Tibial artery (tissue), 4 donors: Measurements from ENCODE around the gene EIF4A3.

Experiments
- DNase-seq, 2 donors: peaks; one replicate each; pipeline ENCODE4 v3.0.0-alpha.2; 2019
- H3K27ac ChIP-seq, 2 donors: fragments of 200-600 bp; sonication (generic) in 1 of 2; 1 replicate in 1 of 2; 2 replicates in 1 of 2; pipeline ENCODE4 v1.5.1; 2018 to 2019; ENCODE audit warnings: mild to moderate bottlenecking in 1 of 2
- H3K27me3 ChIP-seq, 2 donors: fragments of 200-600 bp; sonication (generic) in 1 of 2; one replicate each; pipeline versions ENCODE4 v1.5.1 to v1.6.0; 2016 to 2019
- H3K36me3 ChIP-seq, 3 donors: fragments of 200-600 bp; sonication (generic) in 2 of 3; one replicate each; pipeline ENCODE4 v1.5.1; 2016 to 2019; ENCODE audit warnings: mild to moderate bottlenecking in 2 of 3
- H3K4me1 ChIP-seq, 4 donors: fragments of 200-600 bp; sonication (generic) in 2 of 4; 1 replicate in 3 of 4; 2 replicates in 1 of 4; pipeline ENCODE4 v1.5.1; 2016 to 2019
- H3K4me3 ChIP-seq, 2 donors: fragments of 200-600 bp; sonication (generic) in 1 of 2; 1 replicate in 1 of 2; 2 replicates in 1 of 2; pipeline ENCODE4 v1.5.1; 2018 to 2019; ENCODE audit warnings: mild to moderate bottlenecking in 2 of 2
- H3K9me3 ChIP-seq, 3 donors: fragments of 200-600 bp; sonication (generic) in 1 of 3; one replicate each; pipeline ENCODE4 v1.5.1; 2016 to 2019
- intact Hi-C: fragments of 100-400 bp; cut with DNase I; formaldehyde crosslinking; loops from one replicate; pipeline ENCODE4 v1.15.0; 2023; ENCODE audit warnings: low total_unique reads
- TF ChIP-seq, protein P1 (sequence below), 2 experiments: fragments of 200-600 bp in 1 of 2; fragments of 450-650 bp in 1 of 2; IDR thresholded peaks; one replicate each; pipeline ENCODE4 v1.5.1; 2017 to 2019; ENCODE audit warnings: antibody characterized with exemption in 2 of 2, mild to moderate bottlenecking in 1 of 2, moderate library complexity in 1 of 2

EIF4A3 gene

DNA sequence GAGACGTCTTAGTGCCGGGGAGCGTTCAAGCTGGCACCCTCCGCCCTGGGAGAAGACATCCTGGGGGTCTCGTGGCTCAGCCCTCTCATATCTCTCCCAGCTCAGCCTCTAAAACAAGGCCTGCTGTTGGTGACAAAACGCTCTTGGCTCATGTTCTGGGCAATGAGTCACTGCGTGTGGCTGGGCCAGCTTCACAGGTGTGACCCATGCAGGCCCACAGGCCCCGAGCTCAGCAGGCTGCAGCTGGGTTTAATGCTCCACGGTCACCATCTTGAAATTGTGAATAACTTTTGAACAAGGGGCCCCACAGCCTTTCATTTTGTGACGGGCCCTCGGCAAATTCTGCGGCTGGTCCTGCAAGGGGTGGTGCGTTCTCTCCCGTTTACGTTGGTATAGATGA lies 23.1 kb downstream of the EIF4A3 start:
- Histone ChIP-seq H3K4me3 (no peak overlapping the region), H3K27ac (no peak overlapping the region), H3K27me3 (peaks cover 0 to 23% of the 10 kb centered on the region in 2 donors), H3K36me3 (peaks cover 0 to 13% (median 0%) of the 10 kb centered on the region in 3 donors), H3K9me3 (no peaks in the 10 kb centered on the region), H3K4me1 (peaks cover 0 to 7% (median 0%) of the 10 kb centered on the region in 4 donors)
- no peak for DNase-seq
- intact Hi-C loops: no loop called here
- TF ChIP-seq, protein P1, sequence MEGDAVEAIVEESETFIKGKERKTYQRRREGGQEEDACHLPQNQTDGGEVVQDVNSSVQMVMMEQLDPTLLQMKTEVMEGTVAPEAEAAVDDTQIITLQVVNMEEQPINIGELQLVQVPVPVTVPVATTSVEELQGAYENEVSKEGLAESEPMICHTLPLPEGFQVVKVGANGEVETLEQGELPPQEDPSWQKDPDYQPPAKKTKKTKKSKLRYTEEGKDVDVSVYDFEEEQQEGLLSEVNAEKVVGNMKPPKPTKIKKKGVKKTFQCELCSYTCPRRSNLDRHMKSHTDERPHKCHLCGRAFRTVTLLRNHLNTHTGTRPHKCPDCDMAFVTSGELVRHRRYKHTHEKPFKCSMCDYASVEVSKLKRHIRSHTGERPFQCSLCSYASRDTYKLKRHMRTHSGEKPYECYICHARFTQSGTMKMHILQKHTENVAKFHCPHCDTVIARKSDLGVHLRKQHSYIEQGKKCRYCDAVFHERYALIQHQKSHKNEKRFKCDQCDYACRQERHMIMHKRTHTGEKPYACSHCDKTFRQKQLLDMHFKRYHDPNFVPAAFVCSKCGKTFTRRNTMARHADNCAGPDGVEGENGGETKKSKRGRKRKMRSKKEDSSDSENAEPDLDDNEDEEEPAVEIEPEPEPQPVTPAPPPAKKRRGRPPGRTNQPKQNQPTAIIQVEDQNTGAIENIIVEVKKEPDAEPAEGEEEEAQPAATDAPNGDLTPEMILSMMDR (IDR thresholded peaks at IDR 0.05): no peak

DNA sequence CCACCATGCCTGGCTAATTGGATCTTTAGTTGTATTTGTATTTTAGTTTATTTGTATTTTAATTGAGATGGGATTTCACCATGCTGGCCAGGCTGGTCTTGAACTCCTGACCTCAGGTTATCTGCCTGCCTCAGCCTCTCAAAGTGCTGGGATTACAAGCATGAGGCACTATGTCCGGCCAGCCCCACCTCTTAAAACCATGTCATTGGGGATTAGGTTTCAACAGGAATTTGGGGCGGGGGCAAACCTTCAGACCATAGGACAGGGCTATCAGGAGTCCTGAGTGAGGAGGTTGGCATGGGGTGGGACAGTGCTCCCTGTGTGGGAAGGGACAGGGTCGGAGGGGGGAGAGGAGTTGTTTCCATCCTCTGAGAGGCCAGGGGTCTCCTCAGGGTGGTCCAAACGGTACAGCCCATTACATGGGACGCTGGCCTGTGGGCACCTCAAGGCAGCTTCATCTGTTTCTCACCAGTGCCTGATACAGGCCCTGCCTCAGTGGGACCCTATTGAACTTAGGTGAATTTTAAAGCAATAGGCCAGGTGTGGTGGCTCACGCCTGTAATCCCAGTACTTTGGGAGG lies 23.9 kb downstream of the EIF4A3 start:
- H3K4me1 ChIP-seq: peaks cover 0 to 7% (median 0%) of the 10 kb centered on the region in 4 donors
- TF ChIP-seq, protein P1 (IDR thresholded peaks at IDR 0.05): no peak
- peaks cover 0 to 23% of the 10 kb centered on the region in 2 donors for H3K27me3 ChIP-seq
- no peak for DNase-seq
- H3K27ac ChIP-seq: no peak overlapping the region
- intact Hi-C loops: no loop called here
- H3K36me3 ChIP-seq: peaks cover 0 to 20% (median 6%) of the 10 kb centered on the region in 3 donors
- H3K9me3 ChIP-seq: no peaks in the 10 kb centered on the region
- no peak overlapping the region for H3K4me3 ChIP-seq

DNA sequence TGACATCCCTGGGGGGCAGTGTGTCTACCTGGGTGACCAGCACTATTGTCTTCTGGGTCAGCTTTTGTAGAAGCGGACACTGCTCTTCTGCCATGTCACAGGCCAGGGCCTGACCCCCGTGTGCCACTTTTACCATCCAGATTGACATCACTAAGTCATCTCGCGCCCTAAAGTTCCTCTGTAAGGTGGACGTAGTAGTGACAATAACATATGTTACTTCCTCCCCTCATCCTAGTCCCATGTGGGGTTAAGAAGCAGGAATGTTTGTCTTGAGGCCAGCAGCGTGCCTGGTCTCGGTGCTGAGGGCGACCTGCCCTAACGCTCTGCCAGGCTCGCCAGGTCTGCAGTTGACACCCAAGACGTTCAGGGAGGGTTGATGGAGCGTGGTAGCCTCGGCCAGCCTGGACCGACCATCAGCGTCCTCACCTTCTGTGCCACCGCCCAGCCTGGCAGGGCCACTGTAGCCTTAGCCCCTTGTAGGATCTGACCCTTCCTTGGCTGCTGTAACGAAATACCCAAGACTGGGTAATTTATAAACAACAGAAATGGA lies 24.8 kb downstream of the EIF4A3 start:
- Histone ChIP-seq H3K4me1 (peaks cover 0 to 7% (median 0%) of the 10 kb centered on the region in 4 donors), H3K27me3 (peaks cover 0 to 23% of the 10 kb centered on the region in 2 donors), H3K27ac (no peak overlapping the region), H3K9me3 (no peaks in the 10 kb centered on the region), H3K36me3 (peaks cover 0 to 29% (median 6%) of the 10 kb centered on the region in 3 donors), H3K4me3 (no peak overlapping the region)
- DNase-seq: no peak
- TF ChIP-seq, protein P1 (IDR thresholded peaks at IDR 0.05): no peak
- intact Hi-C loops: no loop called here

DNA sequence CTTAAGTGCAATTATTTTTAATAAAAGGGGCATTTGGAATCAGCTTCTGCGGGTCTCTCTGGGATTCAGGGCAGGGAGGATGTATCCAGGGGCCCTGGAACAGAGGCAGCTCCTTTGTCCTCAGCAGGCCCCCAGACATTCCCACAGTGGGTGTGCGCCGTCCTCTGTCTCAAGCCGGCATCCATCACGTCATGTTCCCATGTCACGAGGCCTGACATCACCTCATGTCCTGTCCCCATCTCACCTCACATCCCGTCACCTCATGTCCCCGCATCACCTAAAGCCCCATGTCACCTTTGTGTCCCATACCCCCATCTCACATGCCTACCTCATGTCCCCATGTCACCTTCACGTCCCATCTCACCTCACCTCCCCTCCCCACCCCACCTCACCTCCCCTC lies 27.1 kb downstream of the EIF4A3 start:
- no peak for DNase-seq
- no peaks in the 10 kb centered on the region for H3K9me3 ChIP-seq
- H3K36me3 ChIP-seq: peaks cover 0 to 32% (median 6%) of the 10 kb centered on the region in 3 donors
- H3K4me1 ChIP-seq: peaks cover 0 to 7% (median 0%) of the 10 kb centered on the region in 4 donors
- intact Hi-C loops: no loop called here
- peaks cover 0 to 20% of the 10 kb centered on the region in 2 donors for H3K27me3 ChIP-seq
- H3K4me3 ChIP-seq: no peak overlapping the region
- H3K27ac ChIP-seq: no peak overlapping the region
- TF ChIP-seq, protein P1 (IDR thresholded peaks at IDR 0.05): no peak

DNA sequence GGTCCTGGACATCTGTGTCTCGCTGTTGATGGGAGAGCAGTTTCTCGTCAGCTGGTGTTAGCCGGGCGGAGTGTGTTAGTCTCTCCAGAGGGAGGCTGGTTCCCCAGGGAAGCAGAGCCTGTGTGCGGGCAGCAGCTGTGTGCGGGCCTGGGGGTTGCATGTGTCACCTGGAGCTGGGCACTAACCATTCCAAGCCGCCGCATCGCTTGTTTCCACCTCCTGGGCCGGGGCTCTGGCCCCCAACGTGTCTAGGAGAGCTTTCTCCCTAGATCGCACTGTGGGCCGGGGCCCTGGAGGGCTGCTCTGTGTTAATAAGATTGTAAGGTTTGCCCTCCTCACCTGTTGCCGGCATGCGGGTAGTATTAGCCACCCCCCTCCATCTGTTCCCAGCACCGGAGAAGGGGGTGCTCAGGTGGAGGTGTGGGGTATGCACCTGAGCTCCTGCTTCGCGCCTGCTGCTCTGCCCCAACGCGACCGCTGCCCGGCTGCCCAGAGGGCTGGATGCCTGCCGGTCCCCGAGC lies 27.6 kb downstream of the EIF4A3 start:
- Histone ChIP-seq H3K4me3 (no peak overlapping the region), H3K36me3 (peaks cover 0 to 32% (median 6%) of the 10 kb centered on the region in 3 donors), H3K4me1 (peaks cover 0 to 7% (median 0%) of the 10 kb centered on the region in 4 donors), H3K27me3 (peaks cover 0 to 15% of the 10 kb centered on the region in 2 donors), H3K9me3 (no peaks in the 10 kb centered on the region), H3K27ac (no peak overlapping the region)
- intact Hi-C loops: no loop called here
- DNase-seq: no peak
- TF ChIP-seq, protein P1 (IDR thresholded peaks at IDR 0.05): no peak
